Mesendoderm (in vitro differentiated cells): ENCODE measurements around the gene ARAP1.

Source experiments
- DNase-seq: peaks from one replicate; pipeline ENCODE4 v3.0.0; 2013
- H2AK5ac ChIP-seq: 2 replicates; pipeline ENCODE4 v1.6.1; 2013; ENCODE audit warnings: low read length, inconsistent platforms
- H2BK120ac ChIP-seq: 2 replicates; pipeline ENCODE4 v1.6.1; 2013; ENCODE audit warnings: low read depth, mild to moderate bottlenecking, low read length, moderate library complexity, mixed read lengths
- H2BK15ac ChIP-seq: replicated peaks from 2 replicates; pipeline ENCODE4 v1.6.1; 2013; ENCODE audit warnings: low read depth, mild to moderate bottlenecking, moderate library complexity
- H2BK5ac ChIP-seq: 2 replicates; pipeline ENCODE4 v1.6.1; 2013; ENCODE audit warnings: low read length, inconsistent platforms
- H3K18ac ChIP-seq: 2 replicates; pipeline ENCODE4 v1.6.1; 2013; ENCODE audit warnings: mild to moderate bottlenecking, low read length, mixed read lengths
- H3K23ac ChIP-seq: one replicate; pipeline ENCODE4 v1.6.1; 2013; ENCODE audit warnings: low read length
- H3K27ac ChIP-seq: 2 replicates; pipeline ENCODE4 v1.5.1; 2013; ENCODE audit warnings: low read depth, mild to moderate bottlenecking, inconsistent platforms, low read length, moderate library complexity
- H3K27me3 ChIP-seq: 2 replicates; pipeline ENCODE4 v1.6.1; 2013; ENCODE audit warnings: low read length, control low read depth, mild to moderate bottlenecking, inconsistent platforms; ENCODE audit not compliant: insufficient read depth, poor library complexity
- H3K36me3 ChIP-seq: 2 replicates; pipeline ENCODE4 v1.6.1; 2013; ENCODE audit warnings: low read length, inconsistent platforms; ENCODE audit not compliant: control insufficient read depth, insufficient read depth
- H3K4ac ChIP-seq: one replicate; pipeline ENCODE4 v1.6.1; 2013; ENCODE audit warnings: low read depth, mild to moderate bottlenecking, low read length, moderate library complexity
- H3K4me1 ChIP-seq: 2 replicates; pipeline ENCODE4 v1.6.1; 2013; ENCODE audit warnings: low read depth, low read length, inconsistent platforms; ENCODE audit not compliant: control insufficient read depth
- H3K4me2 ChIP-seq: 2 replicates; pipeline ENCODE4 v1.6.1; 2013; ENCODE audit warnings: low read length
- H3K4me3 ChIP-seq: 2 replicates; pipeline ENCODE4 v1.5.1; 2013; ENCODE audit warnings: mild to moderate bottlenecking, low read length
- H3K56ac ChIP-seq: one replicate; pipeline ENCODE4 v1.6.1; 2013; ENCODE audit warnings: low read length
- H3K79me1 ChIP-seq: 2 replicates; pipeline ENCODE4 v1.6.1; 2013; ENCODE audit warnings: low read length, inconsistent platforms
- H3K79me2 ChIP-seq: 2 replicates; pipeline ENCODE4 v1.6.1; 2013; ENCODE audit warnings: mild to moderate bottlenecking, low read length; ENCODE audit not compliant: control insufficient read depth, insufficient read depth
- H3K9ac ChIP-seq: 2 replicates; pipeline ENCODE4 v1.6.1; 2013; ENCODE audit warnings: low read length, inconsistent platforms
- H4K5ac ChIP-seq: one replicate; pipeline ENCODE4 v1.6.1; 2013; ENCODE audit warnings: low read length
- H4K8ac ChIP-seq: one replicate; pipeline ENCODE4 v1.6.1; 2013; ENCODE audit warnings: low read depth, mild to moderate bottlenecking, control low read depth, low read length, moderate library complexity
- WGBS: extraction: QIAGEN DNeasy Blood & Tissue Kit; methylation state at CpG from one replicate; pipeline ENCODE4 v1.1.7; 2013; ENCODE audit warnings: low lambda C conversion rate, missing lambda C conversion rate; ENCODE audit not compliant: insufficient coverage; ENCODE audit errors: extremely low coverage; 5-methylcytosine and 5-hydroxymethylcytosine counted together

ARAP1 gene

DNA sequence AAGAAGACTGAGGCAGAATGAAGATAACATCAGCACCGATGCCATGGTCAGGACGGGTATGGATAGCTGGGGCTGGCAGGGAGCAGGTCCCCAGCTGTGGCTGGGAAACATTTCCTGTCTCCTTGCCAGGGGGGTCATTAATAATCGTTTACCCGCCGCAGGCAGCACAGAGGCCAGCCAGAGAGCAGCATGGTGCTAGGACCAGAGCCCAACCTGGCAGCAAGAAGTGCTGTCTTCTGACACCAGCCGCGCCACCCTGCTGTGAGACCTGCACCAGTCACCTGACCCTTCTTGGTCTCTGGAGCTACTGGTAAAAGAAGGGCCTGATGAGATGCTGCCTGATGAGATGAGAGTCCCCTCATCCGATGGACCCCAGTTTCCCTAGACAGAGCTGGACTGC, 114.3 kb downstream of the ARAP1 start:
- Histone ChIP-seq H4K5ac (no peak overlapping the region), H2BK5ac (no peak overlapping the region), H3K79me1 (no peaks in the 10 kb centered on the region), H3K4ac (no peak overlapping the region), H3K36me3 (no peaks in the 10 kb centered on the region), H3K4me3 (no peak overlapping the region), H4K8ac (no peak overlapping the region), H3K4me2 (no peak overlapping the region), H3K9ac (no peak overlapping the region), H3K27ac (no peak overlapping the region), H3K18ac (no peak overlapping the region), H2BK120ac (no peak overlapping the region), H3K56ac (no peak overlapping the region), H3K27me3 (peaks cover 15% of the 10 kb centered on the region), H3K23ac (no peak overlapping the region), H2BK15ac (no peak overlapping the region), H2AK5ac (no peak overlapping the region), H3K4me1 (peaks cover 7% of the 10 kb centered on the region), H3K79me2 (no peaks in the 10 kb centered on the region)
- WGBS = no CpG with 5 or more reads among the region's 8 CpGs
- DNase-seq = no peak

DNA sequence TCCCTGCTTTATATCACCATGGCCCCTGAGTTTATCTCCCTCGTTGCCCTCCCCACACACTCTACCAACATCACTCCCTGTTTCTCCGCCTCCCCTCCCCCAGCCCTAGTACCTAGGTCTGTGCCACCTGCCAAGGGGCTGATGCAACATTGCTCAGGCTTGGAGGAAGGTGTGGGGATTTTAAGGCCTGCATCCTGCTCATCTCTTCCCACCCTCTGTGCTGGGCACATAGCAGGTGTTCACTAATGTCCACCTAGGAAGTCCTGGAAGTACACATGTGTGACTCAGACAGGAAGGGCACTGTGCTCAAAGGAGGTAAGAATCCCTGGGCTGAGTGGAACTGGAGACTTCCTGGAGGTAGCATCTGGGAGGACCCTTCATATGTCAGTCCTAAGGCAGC, 115.0 kb downstream of the ARAP1 start:
- H2AK5ac ChIP-seq = no peak overlapping the region
- peaks cover 13% of the 10 kb centered on the region for H3K4me1 ChIP-seq
- no peak overlapping the region for H2BK5ac ChIP-seq
- H4K5ac ChIP-seq = no peak overlapping the region
- WGBS = no CpG with 5 or more reads among the region's 2 CpGs
- no peak overlapping the region for H3K9ac ChIP-seq
- no peak overlapping the region for H3K23ac ChIP-seq
- peaks cover 15% of the 10 kb centered on the region for H3K27me3 ChIP-seq
- no peak overlapping the region for H2BK120ac ChIP-seq
- H3K4me2 ChIP-seq = no peak overlapping the region
- H3K27ac ChIP-seq = no peak overlapping the region
- DNase-seq = no peak
- H4K8ac ChIP-seq = no peak overlapping the region
- no peaks in the 10 kb centered on the region for H3K36me3 ChIP-seq
- H3K4me3 ChIP-seq = no peak overlapping the region
- no peaks in the 10 kb centered on the region for H3K79me1 ChIP-seq
- H3K56ac ChIP-seq = no peak overlapping the region
- H3K18ac ChIP-seq = no peak overlapping the region
- no peak overlapping the region for H3K4ac ChIP-seq
- no peaks in the 10 kb centered on the region for H3K79me2 ChIP-seq
- no peak overlapping the region for H2BK15ac ChIP-seq

DNA sequence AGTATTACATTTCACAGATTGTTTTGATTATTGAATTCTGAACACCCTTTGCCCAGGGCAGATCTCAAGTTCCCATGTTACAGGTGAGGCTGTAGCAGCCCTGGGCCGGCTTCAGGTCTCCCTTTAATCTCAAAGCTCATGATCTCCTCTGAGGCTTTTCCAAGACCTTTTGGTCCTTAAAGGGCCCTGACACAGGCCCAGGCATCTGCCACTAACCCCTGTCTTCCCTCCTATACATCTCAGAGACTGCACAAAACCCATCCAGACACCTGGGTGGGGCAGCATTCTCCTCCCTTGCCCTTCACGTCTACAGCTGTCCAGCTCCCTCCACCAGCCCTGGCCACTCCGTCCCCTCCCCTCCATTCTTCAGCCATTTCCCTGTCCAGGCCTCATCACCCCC, 115.8 kb downstream of the ARAP1 start:
- Histone ChIP-seq H3K4me3 (no peak overlapping the region), H4K8ac (no peak overlapping the region), H3K27ac (no peak overlapping the region), H3K36me3 (no peaks in the 10 kb centered on the region), H3K18ac (no peak overlapping the region), H3K56ac (peak overlapping the region; percentile 42), H3K4me1 (peaks cover 18% of the 10 kb centered on the region), H2BK120ac (no peak overlapping the region), H2BK15ac (no peak overlapping the region), H3K4me2 (no peak overlapping the region), H4K5ac (no peak overlapping the region), H3K79me2 (no peaks in the 10 kb centered on the region), H3K23ac (no peak overlapping the region), H3K79me1 (no peaks in the 10 kb centered on the region), H3K4ac (no peak overlapping the region), H2AK5ac (no peak overlapping the region), H3K27me3 (peaks cover 8% of the 10 kb centered on the region), H3K9ac (no peak overlapping the region), H2BK5ac (no peak overlapping the region)
- DNase-seq = no peak
- WGBS = no CpG with 5 or more reads among the region's 3 CpGs

DNA sequence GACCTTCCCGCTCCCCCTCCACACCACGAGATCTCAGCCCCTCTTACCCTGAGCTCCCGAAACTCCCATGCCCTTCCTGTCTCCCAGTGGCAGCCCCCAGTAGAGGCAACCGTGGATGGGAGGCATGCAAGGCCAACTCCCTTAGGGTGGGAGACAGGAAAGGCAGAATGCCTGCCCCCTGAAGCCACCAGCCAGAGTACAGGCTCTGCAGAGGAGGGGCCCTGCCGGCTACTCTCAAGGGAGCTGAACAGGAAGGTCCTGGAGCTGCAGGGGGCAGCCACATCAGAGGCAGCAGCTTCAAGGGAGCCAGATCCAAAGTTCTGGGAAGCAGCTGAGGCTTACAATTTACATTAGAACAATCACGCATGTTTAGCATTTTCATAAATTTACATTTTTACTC, 116.3 kb downstream of the ARAP1 start:
- H3K36me3 ChIP-seq = no peaks in the 10 kb centered on the region
- no peak overlapping the region for H3K4ac ChIP-seq
- H3K27ac ChIP-seq = no peak overlapping the region
- no peak overlapping the region for H4K8ac ChIP-seq
- no peak overlapping the region for H4K5ac ChIP-seq
- peak; percentile 42 for DNase-seq
- H3K79me2 ChIP-seq = no peaks in the 10 kb centered on the region
- peaks cover 4% of the 10 kb centered on the region for H3K27me3 ChIP-seq
- no peak overlapping the region for H2AK5ac ChIP-seq
- peak overlapping the region; percentile 29 for H3K56ac ChIP-seq
- H2BK5ac ChIP-seq = no peak overlapping the region
- H3K23ac ChIP-seq = no peak overlapping the region
- H2BK15ac ChIP-seq = no peak overlapping the region
- H3K4me2 ChIP-seq = no peak overlapping the region
- WGBS = no CpG with 5 or more reads among the region's 6 CpGs
- H3K79me1 ChIP-seq = no peaks in the 10 kb centered on the region
- H3K4me3 ChIP-seq = no peak overlapping the region
- H3K18ac ChIP-seq = no peak overlapping the region
- peaks cover 18% of the 10 kb centered on the region for H3K4me1 ChIP-seq
- H2BK120ac ChIP-seq = no peak overlapping the region
- no peak overlapping the region for H3K9ac ChIP-seq

DNA sequence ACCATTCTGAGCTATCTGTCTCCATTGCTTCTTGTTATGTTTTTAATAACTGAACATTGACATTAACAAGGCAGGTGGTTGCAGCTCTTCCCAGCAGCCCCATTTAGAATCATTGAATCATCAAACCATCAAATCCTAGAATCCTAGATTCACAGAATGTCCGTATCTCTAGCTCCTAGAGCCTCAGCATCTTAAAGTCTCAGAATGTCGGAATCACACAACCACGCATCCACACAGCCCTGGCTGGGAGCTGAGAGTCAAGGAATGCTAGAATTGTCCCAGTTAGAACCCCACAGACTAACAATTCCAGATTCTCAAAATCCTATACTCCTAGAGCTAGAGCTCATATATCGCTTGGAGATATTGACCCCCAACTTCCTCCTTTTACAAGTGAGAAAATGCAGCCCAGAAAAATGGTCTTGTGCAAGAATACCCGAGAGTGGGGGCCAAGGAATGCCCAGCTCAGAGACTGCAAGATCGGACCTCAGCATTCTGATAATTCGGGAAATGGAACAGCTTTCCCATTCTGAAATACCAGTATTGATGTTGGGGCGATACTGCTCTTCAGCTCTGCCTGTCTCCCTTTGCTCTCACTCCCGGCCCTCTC, 116.8 kb downstream of the ARAP1 start:
- Histone ChIP-seq H3K79me2 (no peaks in the 10 kb centered on the region), H3K4ac (no peak overlapping the region), H4K5ac (no peak overlapping the region), H3K4me3 (no peak overlapping the region), H3K4me1 (peaks cover 18% of the 10 kb centered on the region), H3K79me1 (no peaks in the 10 kb centered on the region), H3K36me3 (no peaks in the 10 kb centered on the region), H2AK5ac (no peak overlapping the region), H2BK5ac (no peak overlapping the region), H2BK15ac (no peak overlapping the region), H3K9ac (no peak overlapping the region), H3K27ac (no peak overlapping the region), H3K23ac (no peak overlapping the region), H3K18ac (no peak overlapping the region), H3K56ac (peak overlapping the region; percentile 29), H3K27me3 (no peaks in the 10 kb centered on the region), H2BK120ac (no peak overlapping the region), H3K4me2 (no peak overlapping the region), H4K8ac (no peak overlapping the region)
- no peak for DNase-seq
- WGBS = no CpG with 5 or more reads among the region's 9 CpGs
